Parathyroid adenoma (tissue), 2 donors: ENCODE measurements around the gene SOBP.

Source experiments
- H2AFZ ChIP-seq: fragments of 300-600 bp; sonication (generic); one replicate; pipeline ENCODE4 v1.7.0; 2017; ENCODE audit warnings: antibody characterized with exemption, mild to moderate bottlenecking
- H3K27ac ChIP-seq: fragments of 300-600 bp; sonication (generic); one replicate; pipeline ENCODE4 v1.7.0; 2017
- H3K27me3 ChIP-seq: fragments of 300-600 bp; sonication (generic); one replicate; pipeline ENCODE4 v1.7.0; 2017; ENCODE audit warnings: low read length; ENCODE audit not compliant: control insufficient read depth, insufficient read depth
- H3K36me3 ChIP-seq: fragments of 300-600 bp; sonication (generic); one replicate; pipeline ENCODE4 v1.7.0; 2017; ENCODE audit warnings: low read length; ENCODE audit not compliant: control insufficient read depth, insufficient read depth
- H3K4me1 ChIP-seq: fragments of 300-600 bp; sonication (generic); one replicate; pipeline ENCODE4 v1.7.0; 2017; ENCODE audit warnings: control low read depth
- H3K4me2 ChIP-seq: fragments of 300-600 bp; sonication (generic); one replicate; pipeline ENCODE4 v1.7.0; 2017; ENCODE audit warnings: low read length
- H3K4me3 ChIP-seq: fragments of 300-600 bp; sonication (generic); one replicate; pipeline ENCODE4 v1.7.0; 2017; ENCODE audit warnings: low read depth, low read length
- H3K79me2 ChIP-seq: fragments of 300-600 bp; sonication (generic); one replicate; pipeline ENCODE4 v1.7.0; 2017; ENCODE audit warnings: control low read depth
- H3K9ac ChIP-seq: fragments of 300-600 bp; sonication (generic); one replicate; pipeline ENCODE4 v1.7.0; 2017; ENCODE audit warnings: mild to moderate bottlenecking
- H3K9me3 ChIP-seq: fragments of 300-600 bp; sonication (generic); one replicate; pipeline ENCODE4 v1.7.0; 2017; ENCODE audit warnings: low read length; ENCODE audit not compliant: control insufficient read depth
- CTCF ChIP-seq: fragments of 300-600 bp; sonication (generic); IDR thresholded peaks from one replicate; pipeline ENCODE4 v1.7.0; 2017; ENCODE audit warnings: antibody characterized with exemption, mild to moderate bottlenecking
- donor health status: primary hyperparathyroidism.

The SOBP gene

GRCh38 chr6:107542192-107542668 lies 52.3 kb downstream of the SOBP start:
- no peak overlapping the region for H3K4me3 ChIP-seq
- no peak overlapping the region for H2AFZ ChIP-seq
- H3K27me3 ChIP-seq: no peaks in the 10 kb centered on the region
- no peak overlapping the region for H3K4me2 ChIP-seq
- H3K9me3 ChIP-seq: no peaks in the 10 kb centered on the region
- H3K36me3 ChIP-seq: no peaks in the 10 kb centered on the region
- H3K79me2 ChIP-seq: peaks cover 6% of the 10 kb centered on the region
- peaks cover 8% of the 10 kb centered on the region for H3K4me1 ChIP-seq
- no peak overlapping the region for H3K27ac ChIP-seq
- no peak overlapping the region for H3K9ac ChIP-seq
- no peak for TF ChIP-seq CTCF

GRCh38 chr6:107543088-107543487 lies 53.2 kb downstream of the SOBP start:
- no peak for TF ChIP-seq CTCF
- no peaks in the 10 kb centered on the region for H3K27me3 ChIP-seq
- H3K4me3 ChIP-seq: no peak overlapping the region
- H3K4me2 ChIP-seq: no peak overlapping the region
- H3K27ac ChIP-seq: no peak overlapping the region
- no peaks in the 10 kb centered on the region for H3K36me3 ChIP-seq
- peaks cover 6% of the 10 kb centered on the region for H3K79me2 ChIP-seq
- H3K4me1 ChIP-seq: peaks cover 8% of the 10 kb centered on the region
- H3K9me3 ChIP-seq: no peaks in the 10 kb centered on the region
- H2AFZ ChIP-seq: no peak overlapping the region
- H3K9ac ChIP-seq: no peak overlapping the region

GRCh38 chr6:107543567-107543966 lies 53.6 kb downstream of the SOBP start:
- Histone ChIP-seq H3K9me3 (no peaks in the 10 kb centered on the region), H3K4me1 (peaks cover 8% of the 10 kb centered on the region), H3K27ac (no peak overlapping the region)

GRCh38 chr6:107545763-107546162 lies 55.8 kb downstream of the SOBP start:
- no peak overlapping the region for H3K27ac ChIP-seq
- no peak overlapping the region for H3K4me3 ChIP-seq
- TF ChIP-seq CTCF: no peak
- no peak overlapping the region for H3K9ac ChIP-seq
- no peak overlapping the region for H3K4me2 ChIP-seq
- no peak overlapping the region for H2AFZ ChIP-seq
- no peaks in the 10 kb centered on the region for H3K36me3 ChIP-seq
- peaks cover 6% of the 10 kb centered on the region for H3K79me2 ChIP-seq
- H3K9me3 ChIP-seq: no peaks in the 10 kb centered on the region
- H3K27me3 ChIP-seq: no peaks in the 10 kb centered on the region
- peaks cover 13% of the 10 kb centered on the region for H3K4me1 ChIP-seq

More at GRCh38 chr6:107543567-107543966, 53.6 kb downstream of the SOBP start:
- TF ChIP-seq CTCF: no peak
- no peak overlapping the region for H3K4me2 ChIP-seq
- no peaks in the 10 kb centered on the region for H3K36me3 ChIP-seq
- no peak overlapping the region for H3K4me3 ChIP-seq
- no peak overlapping the region for H3K9ac ChIP-seq
- no peak overlapping the region for H2AFZ ChIP-seq
- H3K79me2 ChIP-seq: peaks cover 6% of the 10 kb centered on the region
- H3K27me3 ChIP-seq: no peaks in the 10 kb centered on the region

GRCh38 chr6:107546691-107547450 lies 57.0 kb downstream of the SOBP start:
- Histone ChIP-seq H3K36me3 (no peaks in the 10 kb centered on the region), H3K4me2 (no peak overlapping the region), H2AFZ (no peak overlapping the region), H3K79me2 (peaks cover 6% of the 10 kb centered on the region), H3K4me3 (no peak overlapping the region), H3K27ac (no peak overlapping the region), H3K9me3 (no peaks in the 10 kb centered on the region), H3K27me3 (no peaks in the 10 kb centered on the region), H3K4me1 (peaks cover 15% of the 10 kb centered on the region), H3K9ac (no peak overlapping the region)
- TF ChIP-seq CTCF: no peak
